DND-41 (cell line): ENCODE data around the gene SOX2.

Source experiments
- ATAC-seq: fragments of 200-7000 bp; cut with Tn5 transposase; 3 replicates; pipeline ENCODE4 v1.9.1; 2021; ENCODE audit warnings: low read depth; ENCODE audit not compliant: insufficient read depth
- DNase-seq: peaks from one replicate; pipeline ENCODE4 v3.0.0-alpha.2; 2020
- H2AFZ ChIP-seq: 2 replicates; pipeline ENCODE4 v1.6.0; 2012; ENCODE audit warnings: low read depth, low read length
- H3K27ac ChIP-seq: 2 replicates; pipeline ENCODE4 v1.5.1; 2012; ENCODE audit warnings: low read length, inconsistent platforms
- H3K27me3 ChIP-seq: fragments of 200-600 bp; sonication (generic); 2 replicates; pipeline ENCODE4 v1.6.0; 2012; ENCODE audit warnings: low read length, mild to moderate bottlenecking, inconsistent platforms; ENCODE audit not compliant: insufficient read depth, poor library complexity
- H3K36me3 ChIP-seq: 2 replicates; pipeline ENCODE4 v1.5.1; 2012; ENCODE audit warnings: low read length, inconsistent platforms; ENCODE audit not compliant: insufficient read depth
- H3K4me1 ChIP-seq: 2 replicates; pipeline ENCODE4 v1.5.1; 2012; ENCODE audit warnings: mild to moderate bottlenecking, low read length; ENCODE audit not compliant: insufficient read depth
- H3K4me2 ChIP-seq: 2 replicates; pipeline ENCODE4 v1.6.0; 2012; ENCODE audit warnings: mild to moderate bottlenecking, moderate library complexity, low read length, inconsistent platforms; ENCODE audit not compliant: insufficient read depth
- H3K4me3 ChIP-seq, 2 experiments: fragments of 200-600 bp in 1 of 2; shearing (Covaris generic) in 1 of 2; 2 replicates each; pipeline ENCODE4 v1.5.1; 2012 to 2016; ENCODE audit warnings: inconsistent platforms in 2 of 2, low read length in 2 of 2, mild to moderate bottlenecking in 2 of 2, low read depth in 1 of 2, moderate library complexity in 1 of 2
- H3K79me2 ChIP-seq: 2 replicates; pipeline ENCODE4 v1.6.0; 2012; ENCODE audit warnings: low read length, inconsistent platforms; ENCODE audit not compliant: insufficient read depth
- H3K9ac ChIP-seq: 2 replicates; pipeline ENCODE4 v1.6.0; 2012; ENCODE audit warnings: low read depth, mild to moderate bottlenecking, inconsistent platforms, low read length, moderate library complexity
- H3K9me3 ChIP-seq: 2 replicates; pipeline ENCODE4 v1.5.1; 2012; ENCODE audit warnings: low read length, moderate library complexity, mild to moderate bottlenecking, inconsistent platforms; ENCODE audit not compliant: insufficient read depth, severe bottlenecking
- H4K20me1 ChIP-seq: 2 replicates; pipeline ENCODE4 v1.6.0; 2012; ENCODE audit warnings: low read length; ENCODE audit not compliant: insufficient read depth
- EZH2 ChIP-seq: IDR thresholded peaks from 3 replicates; pipeline ENCODE4 v1.6.1; 2012; ENCODE audit warnings: borderline replicate concordance, low read depth, mild to moderate bottlenecking, moderate library complexity, low read length, inconsistent platforms; ENCODE audit not compliant: severe bottlenecking
- TF ChIP-seq, protein P1 (sequence below): IDR thresholded peaks from 2 replicates; pipeline ENCODE4 v1.5.1; 2012; ENCODE audit warnings: borderline replicate concordance, low read length, moderate library complexity, mild to moderate bottlenecking; ENCODE audit not compliant: poor library complexity, severe bottlenecking; ENCODE audit errors: extremely low read depth

SOX2 gene

GRCh38 chr3:181739628-181740027 lies 27.9 kb downstream of the SOX2 start:
- TF ChIP-seq EZH2 = no peak
- TF ChIP-seq, protein P1, sequence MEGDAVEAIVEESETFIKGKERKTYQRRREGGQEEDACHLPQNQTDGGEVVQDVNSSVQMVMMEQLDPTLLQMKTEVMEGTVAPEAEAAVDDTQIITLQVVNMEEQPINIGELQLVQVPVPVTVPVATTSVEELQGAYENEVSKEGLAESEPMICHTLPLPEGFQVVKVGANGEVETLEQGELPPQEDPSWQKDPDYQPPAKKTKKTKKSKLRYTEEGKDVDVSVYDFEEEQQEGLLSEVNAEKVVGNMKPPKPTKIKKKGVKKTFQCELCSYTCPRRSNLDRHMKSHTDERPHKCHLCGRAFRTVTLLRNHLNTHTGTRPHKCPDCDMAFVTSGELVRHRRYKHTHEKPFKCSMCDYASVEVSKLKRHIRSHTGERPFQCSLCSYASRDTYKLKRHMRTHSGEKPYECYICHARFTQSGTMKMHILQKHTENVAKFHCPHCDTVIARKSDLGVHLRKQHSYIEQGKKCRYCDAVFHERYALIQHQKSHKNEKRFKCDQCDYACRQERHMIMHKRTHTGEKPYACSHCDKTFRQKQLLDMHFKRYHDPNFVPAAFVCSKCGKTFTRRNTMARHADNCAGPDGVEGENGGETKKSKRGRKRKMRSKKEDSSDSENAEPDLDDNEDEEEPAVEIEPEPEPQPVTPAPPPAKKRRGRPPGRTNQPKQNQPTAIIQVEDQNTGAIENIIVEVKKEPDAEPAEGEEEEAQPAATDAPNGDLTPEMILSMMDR = no peak
- H3K4me2 ChIP-seq = no peak overlapping the region
- no peak overlapping the region for H2AFZ ChIP-seq
- H3K9ac ChIP-seq = no peak overlapping the region
- H3K79me2 ChIP-seq = no peaks in the 10 kb centered on the region
- no peak overlapping the region for H3K27ac ChIP-seq
- ATAC-seq (no peak), DNase-seq (no peak)
- H4K20me1 ChIP-seq = no peaks in the 10 kb centered on the region
- no peak overlapping the region for H3K4me3 ChIP-seq
- no peaks in the 10 kb centered on the region for H3K36me3 ChIP-seq
- no peaks in the 10 kb centered on the region for H3K4me1 ChIP-seq
- no peaks in the 10 kb centered on the region for H3K9me3 ChIP-seq
- H3K27me3 ChIP-seq = no peaks in the 10 kb centered on the region

DNA sequence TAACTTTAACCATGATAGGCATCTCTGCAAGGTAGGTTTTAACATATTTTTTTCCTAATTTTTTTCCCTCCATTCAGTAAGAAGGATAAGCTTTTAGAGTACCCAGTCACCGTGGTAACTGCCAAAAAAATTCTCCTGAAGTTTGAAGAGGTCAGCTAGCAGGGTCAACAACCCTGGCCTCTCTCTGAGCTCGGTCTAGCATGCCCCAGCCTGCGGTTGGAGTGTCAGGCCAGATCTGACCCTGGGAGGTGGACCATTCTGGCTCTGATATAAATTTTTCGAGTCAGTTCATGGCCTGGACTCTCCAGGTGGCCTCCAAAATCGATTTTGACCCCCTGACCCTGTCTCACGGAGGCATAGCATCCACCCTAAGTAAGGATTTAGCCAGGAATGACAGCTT lies 29.7 kb downstream of the SOX2 start:
- Histone ChIP-seq H3K4me1 (no peaks in the 10 kb centered on the region), H2AFZ (no peak overlapping the region), H4K20me1 (no peaks in the 10 kb centered on the region), H3K4me3 (no peak overlapping the region), H3K9ac (no peak overlapping the region), H3K27me3 (no peaks in the 10 kb centered on the region), H3K36me3 (no peaks in the 10 kb centered on the region), H3K9me3 (no peaks in the 10 kb centered on the region), H3K27ac (no peak overlapping the region), H3K79me2 (no peaks in the 10 kb centered on the region), H3K4me2 (no peak overlapping the region)
- DNase-seq (no peak), ATAC-seq (no peak)
- TF ChIP-seq, protein P1 = no peak
- no peak for TF ChIP-seq EZH2

DNA sequence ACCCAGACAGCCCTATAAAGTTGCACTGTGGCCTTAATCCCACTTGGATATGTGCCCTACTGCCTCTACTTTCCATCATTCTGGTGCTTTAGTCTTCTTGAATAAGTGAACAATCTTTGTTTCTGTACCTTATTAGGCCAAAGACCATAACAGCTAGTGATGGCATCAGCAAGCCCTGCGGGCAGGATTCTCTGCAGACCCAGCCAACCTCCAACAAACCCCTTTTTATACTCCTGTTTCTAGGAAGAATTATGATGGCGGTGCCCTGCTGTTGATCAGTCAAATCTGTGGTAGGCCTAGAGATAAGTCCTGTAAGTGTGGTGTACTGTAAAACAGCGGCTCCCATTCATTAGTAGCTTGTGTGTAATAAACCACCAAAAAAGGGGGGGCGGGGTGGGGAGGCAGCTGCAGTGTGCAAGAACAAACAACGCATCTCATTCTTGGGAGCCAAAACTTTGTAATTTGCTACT lies 40.5 kb downstream of the SOX2 start:
- ATAC-seq (peak; percentile 35; the same call in 1 of the 3 replicates), DNase-seq (no peak)
- TF ChIP-seq, protein P1 = no peak
- TF ChIP-seq EZH2 = no peak
- H3K9me3 ChIP-seq = no peaks in the 10 kb centered on the region
- H2AFZ ChIP-seq = no peak overlapping the region
- H3K27me3 ChIP-seq = peaks cover 6% of the 10 kb centered on the region
- H3K79me2 ChIP-seq = no peaks in the 10 kb centered on the region
- no peaks in the 10 kb centered on the region for H4K20me1 ChIP-seq
- H3K27ac ChIP-seq = no peak overlapping the region
- no peaks in the 10 kb centered on the region for H3K36me3 ChIP-seq
- H3K4me1 ChIP-seq = no peaks in the 10 kb centered on the region
- no peak overlapping the region for H3K4me2 ChIP-seq
- H3K9ac ChIP-seq = no peak overlapping the region
- H3K4me3 ChIP-seq = no peak overlapping the region

DNA sequence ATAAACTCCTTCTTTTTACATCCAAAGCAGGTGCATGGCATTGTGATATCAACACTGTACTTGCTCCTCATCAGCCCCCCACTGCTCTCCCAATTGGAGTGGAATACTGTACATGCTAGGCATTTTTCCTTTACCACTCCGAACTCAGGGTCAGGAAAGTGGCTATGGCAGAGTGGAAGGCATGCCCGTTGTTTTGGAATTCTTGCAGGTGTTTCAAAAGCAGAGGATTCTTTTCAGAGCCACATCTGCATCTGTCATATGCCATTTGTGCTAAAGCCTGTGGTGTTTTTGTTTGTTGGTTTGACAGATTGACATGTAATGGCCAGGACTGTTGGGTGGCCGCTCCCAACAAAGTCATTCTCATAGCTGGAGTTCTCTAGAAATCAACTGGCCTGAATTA lies 41.7 kb downstream of the SOX2 start:
- H2AFZ ChIP-seq = no peak overlapping the region
- H3K9me3 ChIP-seq = no peaks in the 10 kb centered on the region

More for the DNA sequence above, 41.7 kb downstream of the SOX2 start:
- DNase-seq (no peak), ATAC-seq (no peak)
- Histone ChIP-seq H3K4me1 (no peaks in the 10 kb centered on the region), H3K27me3 (peaks cover 6% of the 10 kb centered on the region), H3K9ac (no peak overlapping the region), H3K4me2 (no peak overlapping the region), H3K36me3 (no peaks in the 10 kb centered on the region), H3K27ac (no peak overlapping the region), H3K79me2 (no peaks in the 10 kb centered on the region), H4K20me1 (no peaks in the 10 kb centered on the region), H3K4me3 (no peak overlapping the region)
- TF ChIP-seq EZH2 = no peak
- TF ChIP-seq, protein P1 = no peak
